Measurements from ENCODE around the gene JOSD2.

JOSD2 gene

GRCh38 chr19:50498219-50499056, 12.6 kb downstream of the JOSD2 start:
- TF ChIP-seq CTCF (IDR thresholded peaks at IDR 0.05; ENCODE audit: insufficient read depth, low read length, poor library complexity, severe bottlenecking) = no peak
- no peak for DNase-seq (ENCODE audit: extremely low read depth, insufficient read length)
- Histone ChIP-seq H3K4me3 (replicated peaks; ENCODE audit: low read depth, low read length) (no peak overlapping the region), H3K27me3 (replicated peaks; ENCODE audit: control insufficient read depth, insufficient read depth, low read length) (no peaks in the 10 kb centered on the region), H3K36me3 (ENCODE audit: control insufficient read depth, insufficient read depth, low read length) (no peaks in the 10 kb centered on the region)

- no peak for TF ChIP-seq CTCF (IDR thresholded peaks at IDR 0.05; ENCODE audit: insufficient read depth, low read length, poor library complexity, severe bottlenecking)
- DNase-seq (ENCODE audit: extremely low read depth, insufficient read length) = no peak
- Histone ChIP-seq H3K27me3 (replicated peaks; ENCODE audit: control insufficient read depth, insufficient read depth, low read length) (no peaks in the 10 kb centered on the region), H3K36me3 (ENCODE audit: control insufficient read depth, insufficient read depth, low read length) (no peaks in the 10 kb centered on the region), H3K4me3 (replicated peaks; ENCODE audit: low read depth, low read length) (no peak overlapping the region)
Measured at GRCh38 chr19:50497022-50497405, 14.0 kb downstream of the JOSD2 start.

GRCh38 chr19:50496189-50497021, 14.6 kb downstream of the JOSD2 start:
- no peak for TF ChIP-seq CTCF (IDR thresholded peaks at IDR 0.05; ENCODE audit: insufficient read depth, low read length, poor library complexity, severe bottlenecking)
- no peak overlapping the region for H3K4me3 ChIP-seq (replicated peaks; ENCODE audit: low read depth, low read length)
- no peaks in the 10 kb centered on the region for H3K36me3 ChIP-seq (ENCODE audit: control insufficient read depth, insufficient read depth, low read length)
- H3K27me3 ChIP-seq (replicated peaks; ENCODE audit: control insufficient read depth, insufficient read depth, low read length) = no peaks in the 10 kb centered on the region
- no peak for DNase-seq (ENCODE audit: extremely low read depth, insufficient read length)

GRCh38 chr19:50495020-50495531, 15.9 kb downstream of the JOSD2 start:
- DNase-seq (ENCODE audit: extremely low read depth, insufficient read length) = no peak
- H3K27me3 ChIP-seq (replicated peaks; ENCODE audit: control insufficient read depth, insufficient read depth, low read length) = no peaks in the 10 kb centered on the region
- TF ChIP-seq CTCF (IDR thresholded peaks at IDR 0.05; ENCODE audit: insufficient read depth, low read length, poor library complexity, severe bottlenecking) = no peak

GRCh38 chr19:50494186-50495019, 16.6 kb downstream of the JOSD2 start:
- Histone ChIP-seq H3K27me3 (replicated peaks; ENCODE audit: control insufficient read depth, insufficient read depth, low read length) (no peaks in the 10 kb centered on the region), H3K4me3 (replicated peaks; ENCODE audit: low read depth, low read length) (no peak overlapping the region), H3K36me3 (ENCODE audit: control insufficient read depth, insufficient read depth, low read length) (no peaks in the 10 kb centered on the region)
- DNase-seq (ENCODE audit: extremely low read depth, insufficient read length) = no peak
- no peak for TF ChIP-seq CTCF (IDR thresholded peaks at IDR 0.05; ENCODE audit: insufficient read depth, low read length, poor library complexity, severe bottlenecking)

More at GRCh38 chr19:50495020-50495531, 15.9 kb downstream of the JOSD2 start:
- Histone ChIP-seq H3K36me3 (ENCODE audit: control insufficient read depth, insufficient read depth, low read length) (no peaks in the 10 kb centered on the region), H3K4me3 (replicated peaks; ENCODE audit: low read depth, low read length) (no peak overlapping the region)

All from GM06990 (cell line).